Ecto neural progenitor cell (in vitro differentiated cells): ENCODE results near the gene PIK3R4.

Experiments used
- DNase-seq: peaks from one replicate; pipeline ENCODE4 v3.0.0-alpha.2; 2018; ENCODE audit warnings: low spot score

Gene PIK3R4

GRCh38 chr3:130688697-130689470, 57.7 kb downstream of the PIK3R4 start:
- no peak for DNase-seq

DNA sequence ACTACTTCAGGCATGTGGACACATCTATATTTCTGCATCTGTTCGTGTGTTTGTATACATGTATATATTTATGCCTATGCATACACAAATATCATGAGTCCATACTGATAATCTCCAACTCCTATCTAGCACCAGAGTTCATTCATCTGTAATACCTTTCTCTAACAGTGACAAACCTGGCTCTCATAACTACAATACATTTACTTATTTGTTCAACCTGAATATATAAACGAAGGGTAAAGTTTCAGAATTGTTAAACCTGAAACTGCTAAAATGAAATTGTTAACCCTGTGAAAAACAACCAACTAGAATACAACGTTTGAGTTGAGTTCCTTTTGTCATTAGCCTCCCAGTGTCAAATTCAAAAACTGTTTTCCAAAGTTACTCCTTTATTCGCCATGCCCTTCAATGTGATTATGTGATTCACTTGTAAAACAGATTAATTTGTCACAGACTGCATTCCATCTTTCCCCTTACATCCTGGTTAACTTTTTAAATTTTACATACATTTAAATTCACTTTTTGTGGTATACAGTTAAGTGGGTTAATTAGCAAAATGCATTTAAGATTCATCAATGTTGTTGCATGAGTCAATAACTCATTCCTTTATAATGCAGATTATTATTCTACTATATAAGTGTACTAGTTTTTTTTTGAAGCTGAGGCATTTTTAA, 58.5 kb downstream of the PIK3R4 start:
- no peak for DNase-seq

DNA sequence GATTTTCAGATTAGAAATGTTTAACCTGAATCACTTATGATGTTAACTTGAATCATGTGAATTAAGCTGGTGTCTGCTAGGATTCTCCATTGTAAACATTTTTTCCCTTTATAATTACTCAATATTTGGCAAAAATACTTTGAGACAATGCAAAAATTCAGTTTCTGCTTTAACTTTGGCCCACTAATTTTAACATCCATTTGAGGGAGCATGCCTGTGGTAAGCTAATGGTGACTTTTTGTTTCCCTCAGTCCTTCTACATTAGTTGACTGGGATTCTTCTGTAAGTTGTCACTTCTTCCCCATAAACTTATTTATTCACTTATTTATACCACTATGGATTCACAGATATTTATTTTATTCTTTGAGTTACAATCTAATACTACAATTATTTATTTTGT, 59.3 kb downstream of the PIK3R4 start:
- no peak for DNase-seq

DNA sequence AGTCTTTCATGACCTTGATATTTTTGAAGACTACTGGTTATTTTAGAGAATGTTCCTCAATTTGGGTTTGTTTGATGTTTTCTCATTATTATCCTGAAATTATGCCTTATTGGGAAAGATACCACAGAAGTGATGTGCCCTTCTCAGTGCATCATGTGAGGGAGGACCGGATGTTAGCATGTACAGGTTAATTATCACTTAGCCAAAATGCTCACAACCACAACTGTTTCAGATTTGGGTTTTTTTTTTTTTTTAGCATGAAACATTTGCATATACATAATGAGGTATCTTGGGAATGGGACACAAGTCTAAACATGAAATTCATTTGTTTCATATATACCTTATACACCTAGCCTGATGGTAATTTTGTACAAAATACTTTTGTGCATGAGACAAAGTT, 59.8 kb downstream of the PIK3R4 start:
- DNase-seq: no peak

- DNase-seq: no peak
Measured at GRCh38 chr3:130682131-130682530, 64.5 kb downstream of the PIK3R4 start.

GRCh38 chr3:130679218-130679617, 67.4 kb downstream of the PIK3R4 start:
- DNase-seq: no peak

DNA sequence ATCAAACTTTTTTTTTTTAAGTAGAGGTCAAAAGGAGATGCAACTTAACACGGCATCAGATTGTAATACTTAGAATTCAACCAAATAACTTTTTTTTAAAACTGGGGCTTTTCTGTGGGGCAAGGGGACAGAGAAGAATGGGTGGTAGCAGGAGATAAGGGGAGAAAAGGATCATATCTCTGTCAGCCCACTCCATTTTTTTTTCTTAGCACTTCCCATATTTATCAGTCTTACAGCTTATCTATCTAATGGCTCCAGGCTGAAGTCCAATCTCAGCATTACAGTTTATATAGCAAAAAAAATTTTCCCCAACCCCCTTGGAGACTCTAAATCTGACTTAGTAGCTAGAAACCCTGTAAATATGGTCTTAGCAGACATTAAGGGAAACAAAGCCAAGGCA, 69.3 kb downstream of the PIK3R4 start:
- DNase-seq: no peak

GRCh38 chr3:130671545-130672312, 74.9 kb downstream of the PIK3R4 start:
- no peak for DNase-seq

- DNase-seq: no peak
Measured at GRCh38 chr3:130669740-130670139, 76.9 kb downstream of the PIK3R4 start.

DNA sequence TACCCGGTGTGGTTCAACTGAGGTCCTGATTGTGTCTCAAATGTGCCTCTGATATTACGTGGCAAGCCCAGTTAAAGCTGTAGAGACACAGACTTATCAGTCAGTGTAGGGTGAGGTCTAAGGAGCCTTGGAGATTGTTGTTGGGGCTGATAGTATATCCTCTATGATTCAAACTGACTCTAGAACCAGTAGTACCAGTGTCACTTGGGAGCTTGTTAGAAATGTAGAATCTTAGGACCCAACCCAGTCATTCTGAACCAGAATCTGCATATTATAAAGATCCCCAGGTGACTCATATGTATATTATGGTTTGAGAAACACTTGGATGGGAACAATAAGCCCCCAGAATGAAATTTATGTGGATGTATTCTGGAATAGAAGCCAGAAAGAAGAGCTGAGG, 83.5 kb downstream of the PIK3R4 start:
- DNase-seq: no peak

GRCh38 chr3:130662501-130662996, 84.1 kb downstream of the PIK3R4 start:
- no peak for DNase-seq

- DNase-seq: no peak
Measured at GRCh38 chr3:130661140-130661891, 85.3 kb downstream of the PIK3R4 start.

DNA sequence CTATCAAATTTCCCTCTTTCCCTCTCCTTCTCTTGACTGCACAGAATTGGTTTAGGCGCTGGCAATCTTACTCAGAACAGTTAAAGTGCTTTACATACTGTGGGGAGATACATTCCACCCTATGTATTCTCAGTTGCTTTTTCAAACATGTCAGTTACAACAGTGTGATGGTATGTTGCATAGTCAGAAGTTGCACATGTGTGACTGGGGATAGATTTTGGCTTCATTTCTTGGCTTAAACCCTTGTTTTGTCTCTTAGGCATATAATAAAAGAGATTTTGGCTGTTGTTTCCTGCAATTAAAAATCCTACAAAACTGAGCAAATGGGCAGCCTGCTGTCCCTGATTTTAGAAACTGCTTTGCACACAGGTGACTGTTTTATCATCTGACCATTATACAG, 86.7 kb downstream of the PIK3R4 start:
- no peak for DNase-seq

GRCh38 chr3:130658678-130659077, 88.0 kb downstream of the PIK3R4 start:
- no peak for DNase-seq

DNA sequence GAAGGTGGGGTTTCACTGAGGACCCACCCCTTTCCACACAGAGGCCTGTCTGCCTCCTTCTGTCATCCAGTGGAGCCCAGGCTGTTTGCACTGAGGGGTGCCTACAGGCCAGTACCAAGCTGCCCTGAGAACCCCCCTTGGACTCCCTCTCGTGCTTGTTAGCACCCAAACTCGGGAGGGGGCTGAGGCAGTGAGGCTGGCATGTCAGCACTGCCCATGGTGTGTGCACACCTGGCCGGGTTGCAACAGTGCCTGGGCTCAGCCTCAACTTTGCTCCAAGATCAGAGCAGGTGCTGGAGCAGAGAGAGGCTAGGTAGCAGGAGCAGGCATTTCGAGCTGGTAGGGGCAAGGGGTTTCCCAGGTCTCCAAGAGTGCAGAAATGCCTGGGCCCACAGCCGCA, 90.0 kb downstream of the PIK3R4 start:
- no peak for DNase-seq

DNA sequence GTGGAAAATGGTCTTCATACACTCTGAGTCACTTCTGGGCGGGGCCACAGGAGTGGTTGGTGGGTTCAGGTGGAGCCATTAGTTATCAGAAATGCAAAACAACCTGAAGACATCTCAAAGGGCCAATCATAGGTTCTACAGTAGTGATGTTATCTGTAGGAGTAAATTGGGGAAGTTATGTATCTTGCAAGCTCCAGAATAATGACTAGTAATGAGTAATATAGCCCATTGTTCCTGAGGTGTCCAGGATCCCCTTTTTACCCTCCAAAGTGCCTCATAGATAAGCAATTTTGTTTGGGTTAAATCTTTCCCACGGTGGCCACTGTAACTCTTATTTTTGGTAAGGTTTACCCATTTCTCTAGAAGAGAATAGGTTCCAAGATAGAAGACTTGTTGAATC, 91.7 kb downstream of the PIK3R4 start:
- no peak for DNase-seq

DNA sequence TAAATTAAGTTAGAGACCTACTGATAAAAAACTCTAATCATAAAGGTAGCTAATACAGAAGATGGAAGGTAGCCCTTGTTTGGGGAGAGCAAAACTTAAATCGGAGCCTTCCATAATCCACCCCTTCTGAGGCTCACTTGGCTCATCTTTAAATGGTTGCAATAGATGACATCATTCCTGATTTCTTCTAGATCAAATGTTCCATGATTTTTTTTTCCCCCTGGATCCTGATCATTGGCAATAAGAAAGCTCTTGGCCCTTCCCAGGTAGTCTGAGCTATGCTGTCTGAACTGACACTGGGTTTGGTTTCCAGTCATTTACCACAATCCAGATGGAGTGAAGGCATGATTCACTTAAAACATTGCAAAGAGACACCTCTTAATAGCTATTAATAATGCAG, 92.5 kb downstream of the PIK3R4 start:
- no peak for DNase-seq

- no peak for DNase-seq
Measured at GRCh38 chr3:130649061-130649654, 97.5 kb downstream of the PIK3R4 start.

DNA sequence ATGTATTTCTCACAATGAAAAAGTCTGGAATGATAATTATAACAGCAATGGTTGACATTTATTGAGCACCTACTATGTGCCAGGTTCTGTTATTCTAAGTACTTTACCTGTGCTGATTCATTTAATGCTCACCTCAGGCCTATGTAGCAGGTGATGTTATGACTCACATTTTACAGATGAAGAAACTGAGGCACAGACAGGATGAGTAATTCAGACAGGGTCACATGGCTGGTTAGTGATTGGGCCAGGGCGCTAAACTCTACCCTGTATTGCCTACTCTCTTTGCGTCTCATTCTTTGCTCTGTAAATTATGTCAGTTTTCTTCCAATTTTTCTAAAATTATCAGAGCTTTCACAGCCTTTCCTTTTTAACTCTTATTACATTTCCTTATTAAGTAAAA, 98.3 kb downstream of the PIK3R4 start:
- no peak for DNase-seq

GRCh38 chr3:130645261-130645660, 101.4 kb downstream of the PIK3R4 start:
- DNase-seq: no peak

GRCh38 chr3:130644628-130645253, 101.9 kb downstream of the PIK3R4 start:
- DNase-seq: no peak
